Smooth muscle cell (in vitro differentiated cells): ENCODE measurements around the gene ZNF362. TPM values are rescaled to one million over a fixed set of nuclear protein-coding genes. Genes with fewer than 3 reads are reported as not detected.

Source experiments
- DNase-seq: peaks from one replicate; lab custom pipeline; 2025; ENCODE audit not compliant: unreplicated experiment; lab: John Stamatoyannopoulos, UW
- H2AFZ ChIP-seq: fragments of 200-600 bp; sonication (generic); 2 replicates; pipeline ENCODE4 v1.6.0; 2016; ENCODE audit warnings: antibody characterized with exemption, low read depth, mild to moderate bottlenecking
- H3F3A ChIP-seq: fragments of 200-600 bp; sonication (generic); 2 replicates; pipeline ENCODE4 v1.6.0; 2017; ENCODE audit warnings: antibody characterized with exemption, low read depth
- H3K27ac ChIP-seq: fragments of 200-600 bp; sonication (generic); 2 replicates; pipeline ENCODE4 v1.5.1; 2016; ENCODE audit warnings: low read depth, mild to moderate bottlenecking
- H3K27me3 ChIP-seq: fragments of 200-600 bp; sonication (generic); 2 replicates; pipeline ENCODE4 v1.6.1; 2016; ENCODE audit warnings: low read depth, mild to moderate bottlenecking
- H3K36me3 ChIP-seq: fragments of 200-600 bp; sonication (generic); 2 replicates; pipeline ENCODE4 v1.5.1; 2016; ENCODE audit warnings: low read depth
- H3K4me1 ChIP-seq: fragments of 200-600 bp; sonication (generic); 2 replicates; pipeline ENCODE4 v1.5.1; 2016; ENCODE audit warnings: low read depth
- H3K4me2 ChIP-seq: fragments of 200-600 bp; sonication (generic); 2 replicates; pipeline ENCODE4 v1.6.0; 2016; ENCODE audit warnings: mild to moderate bottlenecking
- H3K4me3 ChIP-seq: fragments of 200-600 bp; sonication (generic); 2 replicates; pipeline ENCODE4 v1.5.1; 2016; ENCODE audit warnings: mild to moderate bottlenecking
- H3K79me2 ChIP-seq: fragments of 200-600 bp; sonication (generic); 2 replicates; pipeline ENCODE4 v1.6.0; 2016; ENCODE audit warnings: low read depth, mild to moderate bottlenecking
- H3K9ac ChIP-seq: fragments of 200-600 bp; sonication (generic); 2 replicates; pipeline ENCODE4 v1.6.0; 2016; ENCODE audit warnings: low read depth
- H3K9me3 ChIP-seq: fragments of 200-600 bp; sonication (generic); replicated peaks from 2 replicates; pipeline ENCODE4 v1.5.1; 2016; ENCODE audit warnings: low read depth
- H4K20me1 ChIP-seq: fragments of 200-600 bp; sonication (generic); 2 replicates; pipeline ENCODE4 v1.6.0; 2016; ENCODE audit warnings: low read depth
- CTCF ChIP-seq: fragments of 200-600 bp; sonication (generic); IDR thresholded peaks from 2 replicates; pipeline ENCODE4 v1.5.1; 2017; ENCODE audit warnings: borderline replicate concordance, mild to moderate bottlenecking, antibody characterized with exemption; ENCODE audit not compliant: insufficient read depth, poor library complexity, severe bottlenecking
- WGBS: methylation state at CpG from one replicate; pipeline ENCODE4 v1.1.7; 2016; ENCODE audit warnings: low lambda C conversion rate; 5-methylcytosine and 5-hydroxymethylcytosine counted together
- polyA plus RNA-seq: library from polyadenylated mRNA; unstranded; fragments of >200 nt; fragmentation: Nextera tagmentation; extraction: Ambion mirVana; gene quantifications from 2 replicates; pipeline ENCODE4 v1.2.1, GENCODE V29; 2016
- total RNA-seq: library from RNA; depleted of rRNA; stranded (reverse); fragments of >200 nt; gene quantifications from 2 replicates; pipeline ENCODE4 v1.2.3, GENCODE V29; 2014

Gene ZNF362
- total and polyA plus RNA-seq, 2 experiments from 2014 or later = 30.0 to 38.2 TPM

DNA sequence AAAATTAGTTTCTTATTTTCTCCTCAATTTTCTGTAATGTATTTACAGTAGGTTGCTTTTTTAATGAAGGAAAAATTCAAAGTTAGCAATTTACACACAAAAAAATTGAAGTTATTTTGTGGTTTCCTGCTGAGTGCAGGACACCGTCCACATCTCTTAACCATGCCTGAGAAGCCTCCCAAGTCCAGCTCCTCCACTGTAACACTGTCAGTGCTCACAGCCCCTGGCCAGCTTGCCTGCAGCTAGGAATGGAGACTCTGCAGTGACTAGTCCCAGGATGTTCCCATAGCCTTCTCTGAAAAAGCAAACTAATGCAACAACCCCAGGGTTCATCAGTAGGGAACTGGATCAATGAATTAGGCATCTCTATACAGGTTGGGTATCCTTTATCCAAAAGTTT, 61.1 kb downstream of the ZNF362 start:
- DNase-seq = no peak
- H4K20me1 ChIP-seq = peaks cover 10% of the 10 kb centered on the region
- 12% methylated on average over 1 of the region's 1 CpG for WGBS
- no peaks in the 10 kb centered on the region for H3K9me3 ChIP-seq
- H3K9ac ChIP-seq = no peak overlapping the region
- no peak overlapping the region for H3K4me3 ChIP-seq
- peaks cover 12% of the 10 kb centered on the region for H3F3A ChIP-seq
- no peak overlapping the region for H3K4me2 ChIP-seq
- TF ChIP-seq CTCF = no peak
- no peaks in the 10 kb centered on the region for H3K79me2 ChIP-seq
- no peaks in the 10 kb centered on the region for H3K4me1 ChIP-seq
- no peaks in the 10 kb centered on the region for H3K27me3 ChIP-seq
- H2AFZ ChIP-seq = no peak overlapping the region
- H3K27ac ChIP-seq = no peak overlapping the region
- H3K36me3 ChIP-seq = no peaks in the 10 kb centered on the region

DNA sequence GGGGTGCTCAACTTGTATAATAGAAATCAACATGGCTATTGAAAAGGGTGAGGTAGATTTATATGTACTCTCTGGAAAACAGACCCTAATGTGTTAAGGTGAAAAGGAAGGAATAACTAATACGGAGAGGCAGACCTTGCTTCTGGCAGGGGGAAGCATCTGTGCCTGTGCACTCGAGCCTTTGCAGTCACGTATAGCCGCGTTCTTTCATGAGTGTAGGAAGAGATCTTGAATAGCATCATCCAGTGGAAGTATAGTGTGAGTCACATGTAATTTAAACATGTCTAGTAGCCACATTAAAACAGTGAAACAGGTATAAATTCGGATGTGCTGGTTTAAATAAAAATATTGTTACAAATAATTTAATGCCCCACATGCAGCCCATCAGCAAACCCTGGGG, 61.7 kb downstream of the ZNF362 start:
- Histone ChIP-seq H3K4me1 (no peaks in the 10 kb centered on the region), H3K9ac (no peak overlapping the region), H3K27me3 (no peaks in the 10 kb centered on the region), H3K4me2 (no peak overlapping the region), H3K79me2 (no peaks in the 10 kb centered on the region), H4K20me1 (peaks cover 15% of the 10 kb centered on the region), H2AFZ (no peak overlapping the region), H3K4me3 (no peak overlapping the region), H3K27ac (no peak overlapping the region), H3F3A (peaks cover 12% of the 10 kb centered on the region), H3K36me3 (no peaks in the 10 kb centered on the region), H3K9me3 (no peaks in the 10 kb centered on the region)
- WGBS = 58% methylated on average over 6 of the region's 6 CpGs
- no peak for TF ChIP-seq CTCF
- no peak for DNase-seq

- H3K27ac ChIP-seq = no peak overlapping the region
- no peak overlapping the region for H3K9ac ChIP-seq
- peaks cover 16% of the 10 kb centered on the region for H3F3A ChIP-seq
- 92% methylated on average over 9 of the region's 9 CpGs for WGBS
- DNase-seq = no peak
- no peak overlapping the region for H3K4me3 ChIP-seq
- no peak overlapping the region for H3K4me2 ChIP-seq
- peaks cover 29% of the 10 kb centered on the region for H4K20me1 ChIP-seq
- TF ChIP-seq CTCF = no peak
- H3K4me1 ChIP-seq = no peaks in the 10 kb centered on the region
- H2AFZ ChIP-seq = no peak overlapping the region
- no peaks in the 10 kb centered on the region for H3K79me2 ChIP-seq
- no peaks in the 10 kb centered on the region for H3K36me3 ChIP-seq
- H3K27me3 ChIP-seq = no peaks in the 10 kb centered on the region
- H3K9me3 ChIP-seq = no peaks in the 10 kb centered on the region
Observed at GRCh38 chr1:33319186-33319948, 63.1 kb downstream of the ZNF362 start.
